GM18909 (cell line): Measurements from ENCODE around the gene REXO1.

Experiments
- ATAC-seq: cut with Tn5 transposase; IDR thresholded peaks from one replicate; pipeline ENCODE4 v1.9.1; 2021; ENCODE audit warnings: mild to moderate bottlenecking; ENCODE audit not compliant: unreplicated experiment, poor library complexity

Gene REXO1

DNA sequence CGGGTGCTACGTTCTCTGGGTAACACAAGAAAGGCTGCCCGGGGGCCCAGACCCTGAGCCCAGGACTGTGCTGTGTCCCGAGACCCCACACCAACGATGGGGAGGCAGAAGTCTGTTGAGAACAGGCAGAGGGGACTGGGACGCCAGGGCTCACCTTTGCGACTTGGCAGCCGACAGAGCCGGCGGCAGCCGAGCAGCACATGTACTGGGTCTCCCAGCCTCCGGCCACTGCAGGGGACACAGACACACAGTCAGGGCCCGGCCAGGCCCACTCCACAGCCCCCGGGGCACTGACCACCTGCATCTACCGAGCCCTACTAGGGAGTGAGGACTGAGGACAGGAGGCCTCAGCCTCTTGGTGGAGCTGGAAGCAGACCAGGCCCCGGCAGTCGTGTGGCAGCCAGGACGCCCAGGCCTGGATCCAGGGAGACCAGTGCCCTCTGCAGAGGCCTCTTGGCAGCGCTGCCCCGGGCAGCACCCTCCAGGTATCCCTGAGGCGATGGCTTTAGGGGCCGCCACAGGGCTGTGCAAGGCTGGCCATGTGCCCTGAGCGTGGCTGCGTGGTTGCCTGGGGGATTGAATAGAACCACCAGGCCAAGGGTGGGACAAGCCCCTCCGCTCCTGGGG lies 30.6 kb downstream of the REXO1 start:
- ATAC-seq, result no peak

DNA sequence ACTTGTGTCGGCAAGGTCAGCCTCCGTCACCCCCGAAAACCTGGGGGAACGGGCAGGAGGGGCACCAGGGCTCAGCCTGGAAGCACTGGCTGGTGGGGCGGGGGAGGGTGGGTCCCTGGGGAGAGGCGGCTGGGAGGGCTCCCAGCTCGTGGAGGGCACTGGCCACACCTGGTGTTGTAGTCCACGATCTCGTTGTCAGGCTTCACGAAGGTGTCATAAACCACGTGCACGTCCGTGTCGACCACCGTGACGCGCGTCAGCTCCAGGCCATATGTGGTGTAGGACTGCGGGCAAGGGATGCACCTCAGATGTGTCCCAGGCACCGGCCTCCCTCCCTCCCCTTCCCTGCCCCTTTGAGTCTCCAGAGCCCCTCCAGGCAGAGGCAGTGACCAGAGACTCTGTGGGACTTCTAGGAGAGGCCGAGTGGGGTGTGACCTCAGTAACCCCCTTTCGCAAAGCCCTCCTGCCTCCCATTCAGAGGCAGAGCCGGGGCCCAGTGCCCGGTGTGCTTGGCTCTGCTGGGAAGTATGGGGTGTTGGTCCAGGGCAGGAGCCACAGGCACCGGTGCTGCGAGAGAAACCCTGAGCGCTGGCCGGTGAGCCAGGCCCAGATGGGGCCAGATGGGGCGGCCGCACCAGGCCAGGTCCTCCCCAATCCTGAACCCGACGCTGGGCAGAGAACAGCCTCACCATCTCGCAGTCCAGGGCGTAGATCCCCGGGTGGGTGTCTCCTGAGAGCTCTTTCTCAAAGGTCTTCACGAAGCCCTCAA lies 31.6 kb downstream of the REXO1 start:
- ATAC-seq, result no peak

GRCh38 chr19:1815605-1816529 lies 32.4 kb downstream of the REXO1 start:
- no peak for ATAC-seq

DNA sequence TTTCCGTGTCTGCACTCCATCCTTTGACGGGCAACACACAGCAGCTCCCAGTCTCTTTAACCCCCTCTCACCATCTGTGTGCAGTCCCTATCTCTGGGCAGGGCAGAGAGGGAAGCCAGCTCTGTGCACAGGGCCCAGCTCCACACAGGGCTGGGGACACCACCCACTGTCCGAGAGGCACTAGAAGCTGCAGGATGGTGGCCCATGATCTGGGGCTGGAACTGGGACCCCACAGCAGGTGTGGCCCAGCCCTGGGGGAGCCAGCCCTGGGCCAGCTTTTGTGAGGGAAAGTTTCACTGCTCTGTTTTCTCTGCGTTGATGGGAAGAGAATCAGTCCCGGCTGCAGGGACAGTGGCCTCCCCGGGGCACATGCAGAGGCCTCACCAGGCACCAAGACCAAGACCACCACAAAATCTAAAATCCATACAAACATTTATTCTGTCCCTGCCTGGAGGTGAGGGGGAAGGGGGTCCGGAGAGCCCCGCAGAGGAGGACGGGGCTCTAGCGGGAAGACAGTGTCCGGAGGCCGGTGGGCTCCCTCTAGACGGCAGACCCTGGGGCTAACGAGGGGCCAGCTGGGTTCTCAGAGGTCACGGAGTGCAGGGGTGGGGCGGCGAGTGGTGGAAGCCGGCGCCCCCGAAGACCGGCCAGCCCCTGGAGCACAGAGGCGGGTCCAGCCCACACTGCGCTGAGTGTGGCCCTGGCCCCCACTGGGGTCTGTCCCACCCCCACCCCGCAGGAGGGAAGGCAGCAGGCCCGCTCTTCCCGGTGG lies 33.3 kb downstream of the REXO1 start:
- no peak for ATAC-seq

DNA sequence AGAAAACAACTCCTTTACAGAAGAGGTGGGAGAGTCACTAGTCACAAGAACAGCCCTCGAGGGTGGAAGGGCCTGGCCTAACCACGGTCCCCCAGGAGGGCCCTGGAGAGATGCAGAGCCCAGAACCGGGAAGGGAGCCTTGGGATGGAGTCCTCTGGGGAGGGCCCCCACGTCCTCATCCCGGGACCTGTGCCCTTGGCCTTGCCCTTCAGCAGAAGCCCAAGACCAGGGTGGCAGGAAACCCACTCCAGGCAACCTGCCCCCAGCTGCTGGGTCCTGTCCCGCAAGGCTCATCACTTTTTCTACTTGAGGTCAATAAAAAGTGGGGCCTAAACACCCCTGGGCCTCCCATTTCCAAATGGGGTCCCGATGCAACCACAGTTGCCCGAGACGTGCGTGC lies 33.9 kb downstream of the REXO1 start:
- no peak for ATAC-seq

DNA sequence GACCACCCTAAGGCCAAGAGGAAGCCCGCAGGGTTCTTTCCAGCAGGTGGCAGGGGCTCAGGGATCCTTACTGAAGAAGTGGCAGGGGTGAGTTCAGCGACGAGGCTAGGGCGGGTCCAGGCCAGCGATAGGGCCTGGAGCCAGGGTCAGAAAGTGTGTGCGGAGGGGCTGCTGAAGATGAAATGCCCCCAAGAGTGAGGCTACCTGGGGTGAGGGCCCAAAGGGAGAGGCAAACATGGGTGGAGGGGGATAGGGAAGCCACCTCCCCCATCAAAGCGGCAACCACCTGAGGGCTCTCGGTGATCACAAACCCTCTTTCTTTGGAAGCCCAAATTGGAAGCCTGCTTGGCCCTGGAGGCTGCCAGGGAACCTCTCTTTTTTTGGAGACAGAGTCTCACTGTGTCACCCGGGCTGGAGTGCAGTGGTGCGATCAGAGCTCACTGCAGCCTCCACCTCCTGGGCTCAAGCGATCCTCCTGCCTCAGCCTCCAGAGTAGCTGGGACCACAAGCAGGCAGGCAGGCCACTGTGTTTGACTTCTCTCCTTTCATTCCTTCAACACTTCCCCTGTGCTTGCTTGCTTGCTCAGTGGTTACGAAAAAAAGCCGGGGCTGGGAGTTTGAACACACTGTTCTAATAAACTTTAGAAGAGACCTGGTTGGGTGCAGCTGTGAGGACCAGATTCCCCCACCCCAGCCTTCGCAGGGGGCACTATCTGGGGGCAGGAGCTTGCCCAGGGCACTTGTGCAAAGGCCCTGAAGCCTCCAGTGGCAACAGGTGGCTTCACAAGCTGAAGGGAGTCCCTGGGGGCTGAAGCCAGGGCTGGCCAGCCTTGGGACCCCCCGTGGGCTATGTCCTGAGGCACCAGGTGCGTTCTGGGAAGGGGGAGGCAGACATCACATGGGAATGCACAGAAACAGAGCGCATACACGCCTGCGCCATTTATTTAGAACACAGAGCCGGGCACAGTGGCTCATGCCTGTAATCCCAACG lies 34.8 kb downstream of the REXO1 start:
- ATAC-seq, result no peak

GRCh38 chr19:1812426-1813191 lies 35.7 kb downstream of the REXO1 start:
- ATAC-seq, result peak; percentile 78

DNA sequence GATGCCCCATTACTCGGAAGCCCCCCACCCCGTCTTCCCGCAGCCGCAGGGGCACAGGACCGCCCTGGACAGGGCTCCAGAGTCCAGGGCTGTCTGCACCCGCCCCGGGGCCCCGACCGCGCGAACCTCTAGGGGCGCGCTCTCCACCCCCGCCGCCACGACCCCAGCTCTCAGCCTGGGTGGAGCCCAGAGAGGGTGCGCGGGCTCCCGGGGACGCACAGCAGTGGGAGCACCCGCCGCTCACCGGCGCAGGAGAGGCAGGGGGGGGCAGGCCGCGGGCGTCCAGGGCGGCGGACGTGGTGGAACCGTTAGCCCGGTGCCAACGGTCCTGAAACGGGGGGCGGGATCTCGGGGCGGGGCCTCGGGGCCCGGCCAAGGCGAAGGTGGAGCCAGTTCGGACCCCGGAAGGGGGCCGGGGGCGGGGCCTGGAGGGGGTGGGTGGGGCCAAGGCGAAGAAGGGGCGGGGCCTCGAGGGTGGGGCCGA lies 36.3 kb downstream of the REXO1 start, which contains the start of gene ATP8B3:
TSS of gene ATP8B3 (minus strand) at position 335 of the 484 bp plus-strand sequence. CDS start 540 bp downstream, outside the sequence.
- ATAC-seq, result peak; percentile 12

DNA sequence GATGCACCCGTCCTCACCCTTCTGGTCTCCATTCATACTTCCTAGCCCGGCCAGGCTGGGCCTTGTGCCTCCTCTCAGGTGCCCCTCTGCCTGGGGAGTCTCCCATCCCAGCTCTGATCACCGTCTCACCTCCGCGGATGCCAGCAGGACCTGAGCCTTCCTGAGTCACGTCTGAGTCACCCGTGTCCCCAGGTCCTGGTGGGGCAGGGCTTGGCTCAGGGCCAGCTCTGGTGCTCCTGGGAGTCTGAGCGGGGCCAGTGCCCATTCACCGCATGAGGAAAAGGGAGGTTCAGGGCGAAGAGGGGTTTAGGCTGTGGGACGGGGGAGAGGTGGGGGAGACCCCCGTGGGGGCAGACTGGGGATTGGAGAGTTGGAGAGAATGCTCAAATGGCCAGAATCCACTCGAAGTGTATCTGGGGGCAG lies 36.8 kb downstream of the REXO1 start:
- no peak for ATAC-seq

- no peak for ATAC-seq
Observed at GRCh38 chr19:1810439-1811160, 37.7 kb downstream of the REXO1 start.

GRCh38 chr19:1809678-1810077 lies 38.6 kb downstream of the REXO1 start:
- no peak for ATAC-seq

DNA sequence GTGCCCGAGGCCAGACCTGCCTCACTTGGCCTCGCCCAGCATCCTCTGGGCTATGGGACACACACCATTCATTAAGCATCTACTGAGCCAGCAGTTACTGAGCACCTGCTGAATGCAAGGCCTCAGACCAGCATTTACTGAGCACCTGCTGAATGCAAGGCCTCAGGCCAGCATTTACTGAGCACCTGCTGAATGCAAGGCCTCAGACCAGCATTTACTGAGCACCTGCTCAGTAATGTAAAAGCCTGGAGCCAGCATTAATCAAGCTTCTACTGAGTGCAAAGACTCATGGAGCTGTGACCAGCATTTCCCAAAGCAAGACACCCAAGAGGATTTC lies 39.9 kb downstream of the REXO1 start:
- ATAC-seq, result no peak

GRCh38 chr19:1807695-1808394 lies 40.4 kb downstream of the REXO1 start:
- ATAC-seq, result no peak

DNA sequence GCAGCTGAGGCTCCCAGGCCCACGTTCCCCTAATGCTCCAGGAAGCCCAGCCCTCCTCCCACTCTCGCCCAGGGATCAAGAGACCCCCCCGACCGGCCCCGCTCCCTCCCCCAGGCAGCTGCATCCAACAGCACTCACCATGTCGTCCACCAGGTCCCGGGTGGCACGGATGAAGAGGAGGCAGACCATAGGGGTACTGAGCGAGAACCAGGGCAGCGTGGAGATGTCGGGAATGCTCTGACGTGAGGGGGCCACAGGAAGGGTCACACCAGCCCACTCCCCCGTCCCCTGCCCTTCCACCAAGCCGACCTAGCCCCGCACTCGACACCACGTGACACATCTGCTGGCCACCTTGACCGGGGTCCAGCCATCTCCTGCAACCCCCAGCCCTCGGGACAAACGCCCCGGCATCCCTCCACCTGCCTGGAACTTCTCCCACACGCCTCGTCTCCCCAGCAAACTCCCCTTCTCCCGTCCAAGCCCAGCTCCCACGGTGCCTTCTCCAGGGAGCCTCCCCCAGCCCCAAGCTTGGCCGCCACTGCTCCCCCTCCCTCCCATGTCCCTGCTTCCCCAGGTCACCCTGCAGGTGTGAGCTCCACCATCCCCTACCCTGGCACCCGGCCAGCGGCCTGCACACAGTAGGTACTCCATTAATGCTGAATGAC lies 41.1 kb downstream of the REXO1 start:
- ATAC-seq, result no peak

DNA sequence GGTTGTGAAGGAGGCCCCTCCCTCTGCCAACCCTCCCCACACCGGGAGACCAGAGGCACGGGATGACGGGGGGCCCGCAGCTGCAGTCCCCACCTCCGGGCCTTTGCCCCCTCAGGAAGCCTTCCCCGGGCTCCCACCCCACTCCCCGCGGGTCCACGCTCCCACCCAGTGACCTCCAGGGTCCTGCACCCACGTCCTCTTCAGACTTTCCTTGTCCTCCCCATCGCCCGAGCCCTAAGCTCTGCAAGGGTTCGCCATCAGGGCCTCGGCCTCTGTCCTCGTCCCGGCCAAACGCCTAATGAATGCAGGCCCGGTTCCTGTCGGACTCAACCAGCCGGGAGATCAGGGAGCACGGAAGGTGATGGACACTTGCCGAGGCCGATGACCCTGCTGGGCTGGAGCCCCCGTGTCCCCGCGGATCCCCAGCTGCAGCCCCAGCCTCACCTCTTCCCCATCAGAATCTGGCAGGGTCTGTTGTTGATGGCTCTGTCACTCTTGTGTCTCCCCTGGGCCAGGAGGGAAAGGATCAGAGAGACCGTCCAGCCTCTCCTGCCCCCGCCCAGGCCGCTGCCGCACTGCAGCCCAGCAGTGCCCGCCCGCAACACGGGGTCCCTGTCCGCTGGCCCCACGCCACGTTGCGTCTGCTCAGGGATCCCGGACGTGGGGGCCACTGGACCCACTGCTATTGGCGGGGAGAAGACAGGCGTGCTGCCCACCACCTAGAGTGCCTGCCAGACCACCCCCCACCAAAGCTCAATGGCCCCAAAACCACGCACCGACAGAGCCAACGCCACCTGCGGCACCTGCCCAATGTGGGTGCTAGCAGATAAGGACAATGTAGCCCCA lies 41.9 kb downstream of the REXO1 start:
- ATAC-seq, result no peak
